Measurements from ENCODE around the gene NMNAT3. TPM values are rescaled to one million over a fixed set of nuclear protein-coding genes. Genes with fewer than 3 reads are reported as not detected.

The NMNAT3 gene
- polyA plus RNA-seq, 2 of the 4 experiments (the other 2 are of a cell fraction) = 1.2 to 2.9 TPM

DNA sequence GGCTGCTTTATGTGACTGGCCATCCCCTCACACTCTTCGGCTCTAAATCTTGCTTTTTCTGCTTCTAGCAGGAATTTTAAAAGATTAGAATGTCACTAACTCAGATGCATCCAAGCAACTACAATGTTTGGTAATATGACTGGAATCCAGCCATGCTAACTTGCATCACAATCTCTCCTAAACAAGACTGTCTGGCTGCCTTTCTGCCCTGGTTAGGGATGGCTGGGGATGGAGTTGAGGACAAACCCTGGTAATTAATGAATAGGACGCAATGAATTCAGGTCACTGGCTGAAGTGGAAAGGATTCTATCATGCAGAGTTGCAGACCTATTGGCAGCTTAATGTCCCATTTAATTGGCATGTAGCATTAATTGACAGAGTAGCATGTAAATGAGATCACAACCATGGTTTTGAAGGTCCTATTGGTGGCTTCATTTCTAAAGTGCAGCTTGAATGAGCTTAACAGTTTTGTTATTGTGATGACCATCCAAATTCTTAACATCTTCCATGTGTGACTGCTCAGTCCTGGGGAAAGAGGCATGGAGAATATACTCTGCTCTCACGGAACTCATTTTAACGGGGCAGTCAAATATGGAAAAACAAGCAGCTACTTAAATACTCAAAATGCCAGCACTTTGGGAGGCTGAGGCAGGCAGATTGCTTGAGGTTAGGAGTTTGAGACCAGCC, 21.7 kb downstream of the NMNAT3 start:
- no peak overlapping the region for H3K4me3 ChIP-seq
- TF ChIP-seq, protein P1, sequence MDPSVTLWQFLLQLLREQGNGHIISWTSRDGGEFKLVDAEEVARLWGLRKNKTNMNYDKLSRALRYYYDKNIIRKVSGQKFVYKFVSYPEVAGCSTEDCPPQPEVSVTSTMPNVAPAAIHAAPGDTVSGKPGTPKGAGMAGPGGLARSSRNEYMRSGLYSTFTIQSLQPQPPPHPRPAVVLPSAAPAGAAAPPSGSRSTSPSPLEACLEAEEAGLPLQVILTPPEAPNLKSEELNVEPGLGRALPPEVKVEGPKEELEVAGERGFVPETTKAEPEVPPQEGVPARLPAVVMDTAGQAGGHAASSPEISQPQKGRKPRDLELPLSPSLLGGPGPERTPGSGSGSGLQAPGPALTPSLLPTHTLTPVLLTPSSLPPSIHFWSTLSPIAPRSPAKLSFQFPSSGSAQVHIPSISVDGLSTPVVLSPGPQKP (IDR thresholded peaks at IDR 0.05; ENCODE audit: low read depth, low read length) = no peak
- TF ChIP-seq POLR2AphosphoS2 (conservative IDR thresholded peaks at IDR 0.05; ENCODE audit: low read length) (no peak), POLR2A (IDR thresholded peaks at IDR 0.05; ENCODE audit: low read length) (no peak), CBX2 (IDR thresholded peaks at IDR 0.05; ENCODE audit: borderline replicate concordance, low read depth) (no peak), TFCP2L1 (CRISPR knock-in tag; IDR thresholded peaks at IDR 0.05) (no peak), CHD4 (IDR thresholded peaks at IDR 0.05; ENCODE audit: borderline replicate concordance) (no peak), KDM1A (IDR thresholded peaks at IDR 0.05; ENCODE audit: low read depth) (no peak), ZFP36 (IDR thresholded peaks at IDR 0.05; ENCODE audit: borderline replicate concordance, partially characterized antibody) (no peak), RAD21 (conservative IDR thresholded peaks at IDR 0.05 in 1 of 2, IDR thresholded peaks at IDR 0.05 in 1 of 2) (no peak), TP53 (CRISPR knock-in tag; IDR thresholded peaks at IDR 0.05) (no peak), FOSB (CRISPR knock-in tag; IDR thresholded peaks at IDR 0.05) (no peak), CEBPB (IDR thresholded peaks at IDR 0.05) (no peak), NPAS2 (CRISPR knock-in tag; IDR thresholded peaks at IDR 0.05; ENCODE audit: borderline replicate concordance) (no peak), RFX5 (IDR thresholded peaks at IDR 0.05) (no peak), ZC3H11A (IDR thresholded peaks at IDR 0.05) (no peak)
- TF ChIP-seq, protein P2, sequence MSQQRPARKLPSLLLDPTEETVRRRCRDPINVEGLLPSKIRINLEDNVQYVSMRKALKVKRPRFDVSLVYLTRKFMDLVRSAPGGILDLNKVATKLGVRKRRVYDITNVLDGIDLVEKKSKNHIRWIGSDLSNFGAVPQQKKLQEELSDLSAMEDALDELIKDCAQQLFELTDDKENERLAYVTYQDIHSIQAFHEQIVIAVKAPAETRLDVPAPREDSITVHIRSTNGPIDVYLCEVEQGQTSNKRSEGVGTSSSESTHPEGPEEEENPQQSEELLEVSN (IDR thresholded peaks at IDR 0.05; ENCODE audit: borderline replicate concordance, low read depth) = no peak
- TF ChIP-seq, protein P3, sequence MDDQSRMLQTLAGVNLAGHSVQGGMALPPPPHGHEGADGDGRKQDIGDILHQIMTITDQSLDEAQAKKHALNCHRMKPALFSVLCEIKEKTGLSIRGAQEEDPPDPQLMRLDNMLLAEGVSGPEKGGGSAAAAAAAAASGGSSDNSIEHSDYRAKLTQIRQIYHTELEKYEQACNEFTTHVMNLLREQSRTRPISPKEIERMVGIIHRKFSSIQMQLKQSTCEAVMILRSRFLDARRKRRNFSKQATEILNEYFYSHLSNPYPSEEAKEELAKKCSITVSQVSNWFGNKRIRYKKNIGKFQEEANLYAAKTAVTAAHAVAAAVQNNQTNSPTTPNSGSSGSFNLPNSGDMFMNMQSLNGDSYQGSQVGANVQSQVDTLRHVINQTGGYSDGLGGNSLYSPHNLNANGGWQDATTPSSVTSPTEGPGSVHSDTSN (IDR thresholded peaks at IDR 0.05) = no peak
- TF ChIP-seq, protein P4, sequence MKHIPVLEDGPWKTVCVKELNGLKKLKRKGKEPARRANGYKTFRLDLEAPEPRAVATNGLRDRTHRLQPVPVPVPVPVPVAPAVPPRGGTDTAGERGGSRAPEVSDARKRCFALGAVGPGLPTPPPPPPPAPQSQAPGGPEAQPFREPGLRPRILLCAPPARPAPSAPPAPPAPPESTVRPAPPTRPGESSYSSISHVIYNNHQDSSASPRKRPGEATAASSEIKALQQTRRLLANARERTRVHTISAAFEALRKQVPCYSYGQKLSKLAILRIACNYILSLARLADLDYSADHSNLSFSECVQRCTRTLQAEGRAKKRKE (CRISPR knock-in tag; IDR thresholded peaks at IDR 0.05; ENCODE audit: low read depth) = no peak
- TF ChIP-seq, protein P5, sequence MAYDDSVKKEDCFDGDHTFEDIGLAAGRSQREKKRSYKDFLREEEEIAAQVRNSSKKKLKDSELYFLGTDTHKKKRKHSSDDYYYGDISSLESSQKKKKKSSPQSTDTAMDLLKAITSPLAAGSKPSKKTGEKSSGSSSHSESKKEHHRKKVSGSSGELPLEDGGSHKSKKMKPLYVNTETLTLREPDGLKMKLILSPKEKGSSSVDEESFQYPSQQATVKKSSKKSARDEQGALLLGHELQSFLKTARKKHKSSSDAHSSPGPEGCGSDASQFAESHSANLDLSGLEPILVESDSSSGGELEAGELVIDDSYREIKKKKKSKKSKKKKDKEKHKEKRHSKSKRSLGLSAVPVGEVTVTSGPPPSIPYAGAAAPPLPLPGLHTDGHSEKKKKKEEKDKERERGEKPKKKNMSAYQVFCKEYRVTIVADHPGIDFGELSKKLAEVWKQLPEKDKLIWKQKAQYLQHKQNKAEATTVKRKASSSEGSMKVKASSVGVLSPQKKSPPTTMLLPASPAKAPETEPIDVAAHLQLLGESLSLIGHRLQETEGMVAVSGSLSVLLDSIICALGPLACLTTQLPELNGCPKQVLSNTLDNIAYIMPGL (CRISPR knock-in tag; IDR thresholded peaks at IDR 0.05; ENCODE audit: borderline replicate concordance) = no peak
- H3K9me3 ChIP-seq = no peaks in the 10 kb centered on the region
- CTCF ChIA-PET = interaction anchor here (1.0 kb wide), 1 partner anchor 228 kb away, joined by 3 read pairs; no protein-coding TSS in a partner anchor
- ATAC-seq (no peak), DNase-seq (ENCODE audit: low read depth in 1 of 2, low spot score in 1 of 2) (no peak), FAIRE-seq (no peak)
- POLR2A ChIA-PET = no interaction called here
- H3K4me2 ChIP-seq = no peak overlapping the region
- WGBS (ENCODE audit: missing lambda C conversion rate) = 70% methylated on average over 4 of the region's 4 CpGs
- H3K4me1 ChIP-seq = no peaks in the 10 kb centered on the region
- H3K27ac ChIP-seq = no peak overlapping the region

DNA sequence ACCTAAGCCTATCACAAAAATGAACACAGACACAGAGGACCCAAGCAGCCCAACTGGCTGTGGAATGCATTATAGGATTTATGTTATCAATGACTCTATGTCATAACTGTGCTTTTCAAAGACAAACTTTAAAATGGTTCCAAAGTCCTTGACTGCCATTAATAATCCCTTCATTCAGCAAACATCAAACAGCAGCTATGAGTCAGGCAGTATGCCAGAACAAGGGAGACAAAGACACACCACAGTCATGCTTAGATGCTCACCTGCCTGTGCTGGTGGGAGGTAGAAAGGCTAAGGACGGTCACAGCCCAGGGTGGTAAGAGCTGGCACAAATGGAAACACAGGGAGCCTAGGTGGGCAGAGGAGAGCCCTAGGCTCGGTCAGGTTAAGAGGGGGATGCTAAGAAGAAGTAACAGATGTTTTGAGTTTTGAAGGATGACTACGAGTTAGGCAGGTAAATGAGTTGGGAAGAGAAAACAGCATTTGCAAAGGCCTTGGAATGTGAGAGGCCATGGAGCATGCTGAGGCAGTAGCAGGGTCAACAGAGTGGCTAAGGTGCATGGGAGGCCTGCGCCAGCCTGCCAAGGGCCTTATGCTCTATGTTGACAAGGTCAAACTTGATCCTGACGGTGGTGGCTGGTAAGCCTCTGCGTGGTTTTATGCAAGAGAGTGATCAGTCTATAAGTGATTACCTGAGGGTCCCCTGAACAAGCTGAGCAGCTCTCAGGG, 23.0 kb downstream of the NMNAT3 start:
- Histone ChIP-seq H3K4me3 (no peak overlapping the region), H3K4me2 (no peak overlapping the region), H3K4me1 (no peaks in the 10 kb centered on the region), H3K9me3 (no peaks in the 10 kb centered on the region), H3K27ac (no peak overlapping the region)
- FAIRE-seq = no peak
- WGBS (ENCODE audit: missing lambda C conversion rate) = 67% methylated on average over 6 of the region's 6 CpGs
- no peak; a peak in 1 of 6 replicates for ATAC-seq
- ChIA-PET POLR2A (no interaction called here), CTCF (interaction anchor here (1.0 kb wide), 1 partner anchor 227 kb away, joined by 3 read pairs; no protein-coding TSS in a partner anchor)
- no peak for DNase-seq (ENCODE audit: low read depth in 1 of 2, low spot score in 1 of 2)
- TF ChIP-seq, protein P6, sequence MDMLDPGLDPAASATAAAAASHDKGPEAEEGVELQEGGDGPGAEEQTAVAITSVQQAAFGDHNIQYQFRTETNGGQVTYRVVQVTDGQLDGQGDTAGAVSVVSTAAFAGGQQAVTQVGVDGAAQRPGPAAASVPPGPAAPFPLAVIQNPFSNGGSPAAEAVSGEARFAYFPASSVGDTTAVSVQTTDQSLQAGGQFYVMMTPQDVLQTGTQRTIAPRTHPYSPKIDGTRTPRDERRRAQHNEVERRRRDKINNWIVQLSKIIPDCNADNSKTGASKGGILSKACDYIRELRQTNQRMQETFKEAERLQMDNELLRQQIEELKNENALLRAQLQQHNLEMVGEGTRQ (IDR thresholded peaks at IDR 0.05) = no peak
- TF ChIP-seq HOXB5 (CRISPR knock-in tag; IDR thresholded peaks at IDR 0.05) = no peak
- no peak for TF ChIP-seq RNF2 (IDR thresholded peaks at IDR 0.05; ENCODE audit: borderline replicate concordance, low read depth)
- no peak for TF ChIP-seq PHF8 (IDR thresholded peaks at IDR 0.05; ENCODE audit: borderline replicate concordance, low read depth)
- TF ChIP-seq, protein P3 (IDR thresholded peaks at IDR 0.05) = no peak

All from A549 (cell line).